ENCODE data around the gene SMC1B. TPM values are rescaled to one million over a fixed set of nuclear protein-coding genes. Genes with fewer than 3 reads are reported as not detected.

Gene SMC1B
- total and polyA plus RNA-seq, 2 of the 8 experiments (the other 6 are each of a cell fraction or from before 2014, with no cell fraction given), result 0.02 TPM; not detected in 1

- DNase-seq (ENCODE audit: low read depth in 1 of 2, low spot score in 2 of 2), result peak in 1 of 2 experiments; percentile 41
- Histone ChIP-seq H2BK5ac (ENCODE audit: low read depth, low read length) (no peak overlapping the region), H3K23ac (ENCODE audit: insufficient read length) (no peak overlapping the region), H2BK15ac (ENCODE audit: low read length) (no peak overlapping the region), H3K4me2 (ENCODE audit: insufficient read depth in 1 of 2, low read depth in 2 of 2, low read length in 2 of 2) (no peak overlapping the region), H3K79me2 (ENCODE audit: control insufficient read depth in 1 of 2, insufficient read depth in 2 of 2, low read length in 2 of 2) (no peaks in the 10 kb centered on the region), H2BK20ac (ENCODE audit: low read length) (no peak overlapping the region), H3K27ac (ENCODE audit: low read depth, low read length) (no peak overlapping the region), H3K36me3 (ENCODE audit: control insufficient read depth in 2 of 4, insufficient read depth in 4 of 4, low read length in 3 of 4) (no peaks in the 10 kb centered on the region; a peak in 1 of 8 replicates), H3K79me1 (ENCODE audit: low read depth, low read length) (no peaks in the 10 kb centered on the region), H3K27me3 (replicated peaks in 1 of 4; ENCODE audit: control insufficient read depth in 3 of 4, extremely low read depth in 1 of 4, insufficient read depth in 3 of 4, low read length in 3 of 4) (no peaks in the 10 kb centered on the region), H4K8ac (ENCODE audit: extremely low read depth, insufficient read depth, low read length) (no peak overlapping the region), H3K4me1 (replicated peaks in 1 of 4; ENCODE audit: control insufficient read depth in 3 of 4, insufficient read depth in 4 of 4, low read length in 3 of 4) (no peaks in the 10 kb centered on the region; a peak in 1 of 7 replicates), H4K5ac (ENCODE audit: insufficient read length, low read depth, low read length) (no peak overlapping the region), H3K4ac (replicated peaks; ENCODE audit: insufficient read length, low read depth, low read length) (no peak overlapping the region), H4K91ac (replicated peaks; ENCODE audit: insufficient read length, low read length) (no peak overlapping the region), H3K18ac (ENCODE audit: extremely low read depth, low read length) (no peak overlapping the region; the same call in 1 of the 2 replicates), H3K4me3 (ENCODE audit: extremely low read depth in 1 of 4, insufficient read depth in 2 of 4, low read depth in 3 of 4, low read length in 4 of 4) (no peak overlapping the region), H3K14ac (ENCODE audit: insufficient read length) (no peak overlapping the region), H3K56ac (replicated peaks; ENCODE audit: insufficient read length, low read depth, low read length) (no peak overlapping the region), H3K23me2 (ENCODE audit: low read depth, low read length) (no peaks in the 10 kb centered on the region; the same call in 1 of the 2 replicates), H2BK120ac (replicated peaks; ENCODE audit: low read depth, low read length) (no peak overlapping the region), H2AFZ (ENCODE audit: low read length) (no peak overlapping the region), H4K20me1 (replicated peaks in 1 of 2; ENCODE audit: control insufficient read depth in 1 of 2, insufficient read depth in 2 of 2, low read length in 2 of 2) (no peaks in the 10 kb centered on the region), H2AK5ac (ENCODE audit: low read depth, low read length) (0 out of 2 replicates have a peak overlapping the region, but pooled peaks have one; percentile 4), H2BK12ac (ENCODE audit: low read depth, low read length) (no peak overlapping the region), H3K9me3 (ENCODE audit: insufficient read depth in 2 of 2, low read depth in 1 of 2, low read length in 1 of 2) (no peaks in the 10 kb centered on the region), H3K9ac (replicated peaks in 1 of 4; ENCODE audit: extremely low read depth in 1 of 4, low read depth in 3 of 4, low read length in 3 of 4) (no peak overlapping the region)
- POLR2A ChIA-PET (ENCODE audit: partially characterized antibody), result interaction anchor here (0.8 kb wide), 1 partner anchor 8 kb away, joined by 6 read pairs; no protein-coding TSS in a partner anchor
- TF ChIP-seq USF2 (IDR thresholded peaks at IDR 0.05; ENCODE audit: low read length), result peak; percentile 36; the same call in 1 of the 2 replicates
- TF ChIP-seq SIRT6 (IDR thresholded peaks at IDR 0.05; ENCODE audit: low read length), result no peak
- TF ChIP-seq KDM1A (IDR thresholded peaks at IDR 0.05; ENCODE audit: borderline replicate concordance, low read length), result no peak
- no peak for TF ChIP-seq SRF (IDR thresholded peaks at IDR 0.05; ENCODE audit: low read depth, low read length)
- FAIRE-seq, result no peak
- CTCF ChIA-PET (ENCODE audit: partially characterized antibody), result interaction anchor here (1.0 to 1.3 kb wide), 3 partner anchors 10 to 17 kb away, joined by 3 to 4 read pairs (median 4); partner anchors contain the start of genes RIBC2 and SMC1B
- WGBS, 2 experiments (ENCODE audit: extremely low coverage in 1 of 2, insufficient coverage in 1 of 2, insufficient read length in 1 of 2, insufficient replicate concordance in 2 of 2, low coverage in 1 of 2, low lambda C conversion rate in 2 of 2, missing lambda C conversion rate in 1 of 2), result 92% methylated on average over 14 of the region's 14 CpGs; no CpG with 5 or more reads in 1 of the 2 experiments
These were observed 9.0 kb upstream of the SMC1B start for GRCh38 chr22:45422237-45422983.
